Brain microvascular endothelial cell (primary cell): Measurements from ENCODE around the gene GATB.
"Not testable (repeated sequence)": the region's sequence is repeated elsewhere in the genome, so short reads cannot be mapped to it uniquely, and the experiment has no call there.

Experiments
- DNase-seq: peaks from one replicate; pipeline ENCODE4 v3.0.0-alpha.2; 2020
- H3K27ac ChIP-seq: fragments of 250-450 bp; sonication (Bioruptor Pico); 2 replicates; pipeline ENCODE4 v1.5.1; 2020; ENCODE audit warnings: mild to moderate bottlenecking, moderate library complexity
- H3K27me3 ChIP-seq: fragments of 250-450 bp; sonication (Bioruptor Pico); replicated peaks from 2 replicates; pipeline ENCODE4 v1.5.1; 2020; ENCODE audit warnings: mild to moderate bottlenecking
- H3K36me3 ChIP-seq: fragments of 250-450 bp; sonication (Bioruptor Pico); replicated peaks from 2 replicates; pipeline ENCODE4 v1.5.1; 2020; ENCODE audit warnings: mild to moderate bottlenecking
- H3K4me3 ChIP-seq: 2 replicates; pipeline ENCODE4 v1.5.1; 2011; ENCODE audit warnings: low read depth, mild to moderate bottlenecking, control low read depth, low read length, moderate library complexity
- in situ Hi-C: cut with HindIII; loops from 2 replicates; pipeline ENCODE4 v1.10.0; 2017; ENCODE audit warnings: low sequenced_read_pairs, low pct_ligation_motif_present
- TF ChIP-seq, protein P1 (sequence below): IDR thresholded peaks from 2 replicates; pipeline ENCODE4 v1.5.1; 2011; ENCODE audit warnings: low read depth, mild to moderate bottlenecking, moderate library complexity, low read length, control low read depth, inconsistent platforms; ENCODE audit errors: missing control alignments

GATB gene

DNA sequence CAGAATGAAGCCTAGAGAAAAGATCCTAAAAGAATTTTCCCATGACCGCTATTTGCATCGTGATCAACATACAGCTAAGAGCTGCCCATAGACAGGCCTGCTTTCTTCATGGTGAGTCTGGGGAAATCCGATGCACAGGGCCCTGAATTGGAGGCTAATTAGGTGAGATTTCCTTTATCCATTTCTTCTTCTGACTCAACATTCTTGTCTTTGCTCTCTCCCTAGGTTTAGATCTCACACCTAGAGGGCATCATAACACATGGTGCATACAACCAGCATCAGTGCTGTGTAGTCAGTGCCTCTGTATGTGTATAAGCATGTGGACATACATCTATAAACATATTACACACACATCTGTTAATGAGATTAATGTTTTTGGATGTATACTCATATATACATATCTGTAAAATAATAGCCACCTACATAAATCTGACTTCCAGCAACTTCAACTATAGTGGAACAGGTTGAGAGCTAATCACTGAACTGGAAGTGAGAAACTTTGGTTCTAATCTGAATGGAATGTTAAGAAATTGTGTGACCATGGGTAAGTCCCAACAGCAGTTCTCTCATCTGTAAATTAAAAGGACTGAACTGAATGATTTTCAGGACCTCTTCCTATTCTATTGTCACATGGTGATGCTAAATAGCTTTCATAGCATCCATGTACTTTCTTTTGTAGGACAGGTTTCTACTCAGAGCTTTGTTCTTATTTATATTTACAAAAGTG lies 17.5 kb downstream of the GATB start:
- Histone ChIP-seq H3K4me3 (no peak overlapping the region), H3K27ac (peak overlapping the region; percentile 87), H3K36me3 (no peaks in the 10 kb centered on the region), H3K27me3 (no peaks in the 10 kb centered on the region)
- TF ChIP-seq, protein P1, sequence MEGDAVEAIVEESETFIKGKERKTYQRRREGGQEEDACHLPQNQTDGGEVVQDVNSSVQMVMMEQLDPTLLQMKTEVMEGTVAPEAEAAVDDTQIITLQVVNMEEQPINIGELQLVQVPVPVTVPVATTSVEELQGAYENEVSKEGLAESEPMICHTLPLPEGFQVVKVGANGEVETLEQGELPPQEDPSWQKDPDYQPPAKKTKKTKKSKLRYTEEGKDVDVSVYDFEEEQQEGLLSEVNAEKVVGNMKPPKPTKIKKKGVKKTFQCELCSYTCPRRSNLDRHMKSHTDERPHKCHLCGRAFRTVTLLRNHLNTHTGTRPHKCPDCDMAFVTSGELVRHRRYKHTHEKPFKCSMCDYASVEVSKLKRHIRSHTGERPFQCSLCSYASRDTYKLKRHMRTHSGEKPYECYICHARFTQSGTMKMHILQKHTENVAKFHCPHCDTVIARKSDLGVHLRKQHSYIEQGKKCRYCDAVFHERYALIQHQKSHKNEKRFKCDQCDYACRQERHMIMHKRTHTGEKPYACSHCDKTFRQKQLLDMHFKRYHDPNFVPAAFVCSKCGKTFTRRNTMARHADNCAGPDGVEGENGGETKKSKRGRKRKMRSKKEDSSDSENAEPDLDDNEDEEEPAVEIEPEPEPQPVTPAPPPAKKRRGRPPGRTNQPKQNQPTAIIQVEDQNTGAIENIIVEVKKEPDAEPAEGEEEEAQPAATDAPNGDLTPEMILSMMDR, result no peak
- in situ Hi-C loops, result no loop called here
- no peak for DNase-seq

DNA sequence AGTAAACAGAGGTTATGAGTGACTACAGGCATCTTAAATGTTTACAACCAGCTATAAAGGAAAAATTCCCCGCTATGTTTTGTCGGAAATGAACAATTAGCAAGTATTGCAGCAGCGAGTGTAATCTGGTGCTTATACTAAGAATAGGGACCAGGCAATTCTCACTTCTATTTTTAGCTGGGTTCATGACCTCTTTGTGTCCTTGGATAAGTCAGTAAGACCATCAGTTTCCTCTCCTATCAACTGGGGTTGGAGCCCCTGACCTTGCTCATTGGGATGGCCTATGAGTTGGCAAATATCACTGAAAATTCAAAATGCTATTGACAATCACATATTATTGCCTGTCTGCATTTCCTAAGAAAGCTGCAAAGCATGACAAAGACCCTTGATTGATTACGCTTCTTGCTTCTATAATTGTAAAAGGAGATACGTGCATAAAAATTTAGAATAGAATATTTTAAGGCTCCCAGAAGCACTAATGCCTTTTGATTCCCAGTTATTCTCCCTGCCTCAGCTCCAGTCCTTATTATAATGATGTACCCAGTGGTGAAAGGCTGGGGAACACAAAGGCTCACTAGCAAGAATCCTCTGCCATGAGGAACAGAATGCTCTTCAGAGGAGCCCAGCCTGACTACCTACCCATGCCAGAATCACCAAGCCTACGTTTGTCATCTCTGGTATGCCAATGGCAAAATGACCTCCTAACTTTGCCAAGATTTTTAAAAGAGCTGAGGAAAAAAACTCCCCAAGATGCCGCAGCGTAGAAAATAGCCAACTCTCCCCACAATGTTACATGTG lies 21.9 kb downstream of the GATB start:
- TF ChIP-seq, protein P1, result no peak
- in situ Hi-C loops, result no loop called here
- no peak overlapping the region for H3K4me3 ChIP-seq
- no peaks in the 10 kb centered on the region for H3K36me3 ChIP-seq
- no peak overlapping the region for H3K27ac ChIP-seq
- H3K27me3 ChIP-seq, result no peaks in the 10 kb centered on the region
- DNase-seq, result no peak

DNA sequence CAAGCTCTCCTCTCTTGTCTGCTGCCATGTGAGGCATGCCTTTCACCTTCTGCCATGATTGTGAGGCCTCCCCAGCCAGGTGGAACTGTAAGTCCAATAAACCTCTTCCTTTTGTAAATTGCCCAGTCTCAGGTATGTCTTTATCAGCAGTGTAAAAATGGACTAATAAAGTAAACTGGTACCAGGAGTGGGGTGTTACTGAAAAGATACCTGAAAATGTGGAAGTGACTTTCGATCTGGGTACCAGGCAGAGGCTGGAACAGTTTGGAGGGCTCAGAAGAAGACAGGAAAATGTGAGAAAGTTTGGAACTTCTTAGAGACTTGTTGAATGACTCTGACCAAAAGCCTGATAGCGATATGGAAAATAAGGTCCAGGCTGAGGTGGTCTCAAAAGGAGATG lies 24.0 kb downstream of the GATB start:
- H3K27me3 ChIP-seq, in situ Hi-C loops, H3K36me3 ChIP-seq, H3K27ac ChIP-seq, DNase-seq, H3K4me3 ChIP-seq: not testable (repeated sequence)

DNA sequence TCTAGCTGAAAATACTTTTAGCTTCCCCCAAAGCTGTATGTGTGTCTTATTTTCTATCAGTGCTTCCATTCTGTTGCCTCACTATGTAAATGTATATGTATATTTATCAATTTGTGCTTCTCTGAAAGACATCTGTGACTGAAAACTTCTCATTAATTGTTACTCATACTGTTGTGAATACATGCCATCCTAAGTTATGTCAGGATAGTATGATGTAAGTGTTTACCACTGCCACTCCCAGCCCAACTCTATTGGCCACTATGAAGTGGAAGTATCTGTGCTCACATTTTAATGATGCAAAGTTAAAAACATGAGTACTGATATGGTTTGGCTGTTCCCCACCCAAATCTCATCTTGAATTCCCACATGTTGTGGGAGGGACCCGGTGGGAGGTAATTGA lies 24.4 kb downstream of the GATB start:
- DNase-seq, result no peak
- TF ChIP-seq, protein P1, result no peak
- no peaks in the 10 kb centered on the region for H3K27me3 ChIP-seq
- no peak overlapping the region for H3K27ac ChIP-seq
- no peak overlapping the region for H3K4me3 ChIP-seq
- in situ Hi-C loops, result no loop called here
- H3K36me3 ChIP-seq, result no peaks in the 10 kb centered on the region

DNA sequence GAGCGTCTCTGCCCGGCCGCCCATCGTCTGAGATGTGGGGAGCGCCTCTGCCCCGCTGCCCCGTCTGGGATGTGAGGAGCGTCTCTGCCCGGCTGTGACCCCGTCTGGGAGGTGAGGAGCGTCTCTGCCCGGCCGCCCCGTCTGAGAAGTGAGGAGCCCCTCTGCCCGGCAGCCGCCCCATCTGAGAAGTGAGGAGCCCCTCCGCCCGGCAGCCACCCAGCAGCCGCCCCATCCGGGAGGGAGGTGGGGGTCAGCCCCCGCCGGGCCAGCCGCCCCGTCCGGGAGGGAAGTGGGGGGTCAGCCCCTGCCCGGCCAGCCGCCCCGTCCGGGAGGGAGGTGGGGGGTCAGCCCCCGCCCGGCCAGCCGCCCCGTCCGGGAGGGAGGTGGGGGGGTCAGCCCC lies 29.1 kb downstream of the GATB start:
- H3K36me3 ChIP-seq, H3K27me3 ChIP-seq, H3K4me3 ChIP-seq, in situ Hi-C loops, DNase-seq, H3K27ac ChIP-seq: not testable (repeated sequence)

DNA sequence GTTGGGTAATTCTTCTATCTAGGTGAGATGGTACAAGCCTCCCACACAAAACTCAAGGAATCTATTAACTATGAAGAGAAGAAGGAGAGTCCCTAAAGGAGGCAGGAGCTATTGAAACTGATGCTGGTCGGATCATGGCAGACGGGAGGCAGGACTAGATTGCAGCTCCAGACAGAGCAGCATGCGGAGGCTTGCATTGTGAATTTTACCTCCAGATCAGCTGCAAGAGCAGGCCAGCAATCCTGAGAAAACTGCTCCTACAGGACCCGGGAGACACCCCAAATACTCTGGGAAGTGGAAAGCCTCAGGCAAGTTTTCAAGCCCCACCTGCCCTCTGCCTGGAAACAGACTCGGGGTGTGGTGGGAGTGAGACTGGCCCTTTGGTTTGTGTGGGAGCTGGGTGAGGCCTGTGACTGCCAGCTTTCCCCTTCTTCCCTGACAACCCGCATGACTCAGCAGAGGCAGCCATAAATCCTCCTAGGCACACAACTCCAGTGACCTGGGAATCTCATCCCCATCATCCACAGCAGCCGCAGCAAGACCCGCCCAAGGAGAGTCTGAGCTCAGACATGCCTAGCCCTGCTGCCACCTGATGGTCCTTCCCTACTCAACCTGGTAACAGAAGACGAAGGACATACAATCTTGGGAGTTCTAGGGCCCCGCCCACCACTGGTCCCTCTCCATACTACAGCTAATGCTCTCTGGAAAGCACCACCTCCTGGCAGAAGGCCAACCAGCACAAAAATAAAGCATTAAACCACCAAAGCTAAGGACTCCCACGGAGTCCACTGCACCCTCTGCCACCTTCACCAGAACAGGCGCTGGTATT lies 30.9 kb downstream of the GATB start:
- DNase-seq, result no peak
- H3K27ac ChIP-seq, result no peak overlapping the region
- in situ Hi-C loops, result no loop called here
- TF ChIP-seq, protein P1, result no peak
- H3K36me3 ChIP-seq, result no peaks in the 10 kb centered on the region
- H3K27me3 ChIP-seq, result no peaks in the 10 kb centered on the region
- H3K4me3 ChIP-seq, result no peak overlapping the region
